HG03175 (cell line): ENCODE data around the gene SPIRE2.
"Not testable (repeated sequence)": the region's sequence is repeated elsewhere in the genome, so short reads cannot be mapped to it uniquely, and the experiment has no call there.

Experiments
- ATAC-seq: cut with Tn5 transposase; IDR thresholded peaks from one replicate; pipeline ENCODE4 v1.9.1; 2021; ENCODE audit warnings: mild to moderate bottlenecking, moderate library complexity; ENCODE audit not compliant: unreplicated experiment

The SPIRE2 gene

DNA sequence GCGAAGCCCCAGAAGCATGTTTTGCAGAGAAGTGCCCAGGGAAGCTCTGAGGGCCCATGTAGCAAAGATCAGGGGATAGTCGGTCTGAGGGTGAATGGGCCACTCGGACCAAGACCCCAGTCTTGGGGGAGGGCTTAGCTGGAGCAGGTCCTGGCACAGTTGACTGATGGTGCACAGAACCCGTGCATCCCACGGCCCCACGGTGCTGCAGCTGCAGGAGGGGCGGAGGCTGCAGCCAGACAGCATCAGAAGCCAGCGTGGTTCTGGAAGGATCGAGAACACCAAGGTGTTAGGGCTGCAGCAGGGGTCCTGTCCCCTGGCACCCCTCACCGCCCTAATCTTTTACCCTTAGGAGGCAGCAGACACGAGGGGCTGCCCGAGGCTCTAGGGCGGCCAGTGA is 83.9 kb downstream of the SPIRE2 start:
- no peak for ATAC-seq

DNA sequence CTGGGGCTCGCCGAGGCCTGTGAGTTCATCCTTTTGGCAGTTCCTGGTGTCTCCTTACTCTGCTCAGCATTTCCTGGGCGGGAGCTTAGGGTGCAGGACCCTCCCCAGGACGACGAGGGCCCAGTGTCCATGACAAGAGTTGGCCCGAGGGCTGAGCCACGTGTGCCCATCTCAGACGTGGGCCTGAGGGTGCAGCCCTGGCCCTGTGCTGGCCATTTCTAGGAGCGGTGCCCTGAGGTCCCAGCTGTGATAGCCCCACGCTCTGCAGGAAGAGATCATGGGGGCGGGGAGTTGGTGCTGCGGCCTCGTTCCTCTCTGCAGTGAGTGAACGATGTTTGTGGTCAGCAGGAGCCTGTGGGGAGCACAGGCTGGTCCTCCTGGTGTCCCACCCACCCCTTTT is 84.4 kb downstream of the SPIRE2 start:
- no peak for ATAC-seq

DNA sequence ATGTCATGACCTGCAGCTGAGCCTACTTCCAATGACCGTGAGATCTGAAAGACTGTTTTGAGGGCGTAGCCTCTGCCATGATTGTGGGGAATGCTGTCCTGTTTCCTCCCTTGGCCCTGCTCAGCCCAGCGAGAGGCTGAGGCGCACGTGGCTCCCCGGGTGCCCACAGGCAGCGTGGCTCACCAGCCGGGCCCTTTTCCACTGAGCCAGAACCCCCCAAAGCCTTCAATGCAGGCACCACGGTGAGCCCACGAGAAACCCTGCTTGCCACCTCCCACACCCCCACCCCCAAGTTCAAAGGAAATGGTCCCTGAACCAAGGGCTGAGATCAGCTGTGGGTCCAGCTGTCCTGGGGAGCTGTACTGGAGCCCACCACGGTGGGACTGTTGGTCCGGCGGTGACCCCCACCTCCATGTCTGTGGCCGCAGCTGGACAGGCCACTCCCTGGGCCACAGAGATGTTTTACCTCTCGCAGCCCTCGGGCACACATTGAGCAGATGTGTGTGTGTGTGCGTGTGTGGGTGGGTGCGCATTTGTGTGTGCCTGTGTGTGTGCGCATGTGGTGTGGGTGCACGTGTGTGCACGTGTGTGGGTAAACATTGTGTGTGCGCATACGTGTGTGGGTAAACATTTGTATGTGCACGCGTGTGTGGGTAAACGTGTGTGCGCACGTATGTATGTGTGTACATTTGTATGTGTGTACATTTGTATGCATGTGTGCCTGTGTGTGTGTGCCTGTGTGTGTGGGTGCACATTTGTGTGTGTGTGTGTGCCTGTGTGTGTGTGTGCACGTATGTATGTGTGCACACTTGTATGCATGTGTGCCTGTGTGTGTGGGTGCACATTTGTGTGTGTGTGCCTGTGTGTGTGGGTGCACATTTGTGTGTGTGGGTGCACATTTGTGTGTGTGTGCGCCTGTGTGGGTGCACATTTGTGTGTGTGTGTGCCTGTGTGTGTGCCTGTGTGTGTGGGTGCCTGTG is 85.4 kb downstream of the SPIRE2 start:
- no peak for ATAC-seq

DNA sequence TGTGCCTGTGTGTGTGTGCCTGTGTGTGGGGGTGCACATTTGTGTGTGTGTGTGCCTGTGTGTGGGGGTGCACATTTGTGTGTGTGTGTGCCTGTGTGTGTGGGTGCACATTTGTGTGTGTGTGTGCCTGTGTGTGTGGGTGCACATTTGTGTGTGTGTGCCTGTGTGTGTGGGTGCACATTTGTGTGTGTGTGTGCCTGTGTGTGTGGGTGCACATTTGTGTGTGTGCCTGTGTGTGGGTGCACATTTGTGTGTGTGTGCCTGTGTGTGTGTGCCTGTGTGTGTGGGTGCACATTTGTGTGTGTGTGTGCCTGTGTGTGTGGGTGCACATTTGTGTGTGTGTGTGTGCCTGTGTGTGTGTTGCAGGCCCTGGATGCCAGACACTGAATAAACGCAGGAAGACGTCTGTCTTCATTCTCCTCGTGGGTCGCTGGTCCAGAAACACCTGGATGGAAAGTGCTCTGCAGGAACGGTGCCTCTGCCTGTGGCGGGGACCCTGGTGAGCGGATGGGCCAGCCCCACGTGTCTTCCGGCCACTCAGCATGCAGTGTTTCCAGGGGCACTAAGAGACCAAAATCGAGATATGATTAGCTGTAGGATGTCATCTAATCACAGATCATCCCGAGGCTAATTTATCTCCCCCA is 86.5 kb downstream of the SPIRE2 start:
- ATAC-seq: not testable (repeated sequence)

DNA sequence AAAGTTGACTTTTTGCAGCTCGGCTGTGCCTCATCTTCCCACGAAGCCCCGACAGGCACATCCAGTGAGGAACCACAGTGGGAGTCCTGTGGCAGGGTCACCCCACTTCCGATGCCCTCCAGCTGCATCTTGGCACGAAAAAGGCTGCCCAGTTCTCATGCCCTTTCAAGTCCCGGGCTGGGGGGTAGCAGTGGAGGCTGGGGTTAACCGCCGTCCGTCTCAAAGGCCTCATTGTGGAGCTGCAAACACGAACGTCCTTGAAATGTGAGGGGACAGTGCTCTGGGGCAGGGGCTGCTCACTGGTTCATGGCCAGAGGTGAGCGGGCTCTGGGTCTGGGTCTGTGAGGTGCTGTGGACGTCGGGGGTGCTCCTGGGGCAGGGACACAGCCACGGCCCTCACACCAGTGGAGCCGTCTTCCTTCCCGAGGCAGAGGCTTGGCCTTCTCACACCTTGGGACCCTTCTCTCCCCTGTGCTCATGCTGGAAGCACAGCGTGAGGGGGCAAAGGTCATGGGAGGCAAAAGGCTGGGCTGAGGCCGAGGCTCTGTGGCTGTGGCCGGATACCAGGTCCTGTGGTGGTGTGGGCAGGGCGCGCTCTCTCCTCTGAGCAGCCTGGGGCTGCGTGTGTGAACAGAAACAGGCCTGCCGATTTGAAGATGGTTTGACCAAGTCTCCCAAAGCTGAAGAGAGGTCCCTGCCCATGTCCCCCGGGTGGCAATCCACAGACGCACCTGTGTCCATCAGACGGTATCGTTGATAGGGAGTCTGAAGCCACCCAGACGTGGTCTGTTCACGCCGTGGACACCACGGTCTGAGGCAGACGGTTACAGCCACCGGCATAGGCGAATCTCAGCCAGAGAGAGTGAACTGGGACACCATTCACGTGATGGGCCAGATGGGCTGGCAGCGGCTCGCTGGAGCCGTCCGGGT is 87.3 kb downstream of the SPIRE2 start:
- no peak for ATAC-seq

DNA sequence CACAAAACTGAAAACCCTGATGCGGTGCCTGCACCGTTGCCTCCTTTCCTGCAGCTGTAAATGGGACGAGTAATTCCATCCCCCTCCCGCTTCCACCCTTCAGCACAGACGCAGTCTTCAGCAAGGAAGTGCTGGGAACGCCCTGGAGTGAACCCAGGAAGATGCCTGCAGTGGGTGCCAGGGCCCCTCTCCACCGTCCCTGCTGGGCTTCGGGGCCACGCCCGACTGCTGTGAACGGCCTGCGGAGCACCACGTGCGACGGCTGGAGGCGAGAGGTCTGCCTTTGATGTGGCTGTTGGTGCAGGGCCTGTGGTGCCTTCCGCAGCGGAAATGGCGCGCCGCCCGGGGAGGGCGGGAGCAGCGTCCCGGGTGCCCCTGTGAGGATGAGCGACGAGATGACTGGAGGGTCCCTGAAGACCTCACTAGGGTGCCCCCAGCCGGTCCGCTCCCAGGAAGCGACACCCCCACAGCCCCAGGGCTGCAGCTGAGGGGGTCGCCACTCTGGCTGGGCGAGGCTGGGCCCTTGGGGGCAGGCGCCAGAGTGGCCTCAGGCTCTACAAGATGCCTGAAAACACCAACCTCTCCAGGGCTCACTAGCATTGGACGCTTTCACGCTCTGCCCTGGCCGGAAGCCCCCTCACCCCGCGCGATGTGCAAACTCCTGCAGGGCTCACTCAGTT is 89.6 kb downstream of the SPIRE2 start:
- peak; percentile 81 for ATAC-seq

DNA sequence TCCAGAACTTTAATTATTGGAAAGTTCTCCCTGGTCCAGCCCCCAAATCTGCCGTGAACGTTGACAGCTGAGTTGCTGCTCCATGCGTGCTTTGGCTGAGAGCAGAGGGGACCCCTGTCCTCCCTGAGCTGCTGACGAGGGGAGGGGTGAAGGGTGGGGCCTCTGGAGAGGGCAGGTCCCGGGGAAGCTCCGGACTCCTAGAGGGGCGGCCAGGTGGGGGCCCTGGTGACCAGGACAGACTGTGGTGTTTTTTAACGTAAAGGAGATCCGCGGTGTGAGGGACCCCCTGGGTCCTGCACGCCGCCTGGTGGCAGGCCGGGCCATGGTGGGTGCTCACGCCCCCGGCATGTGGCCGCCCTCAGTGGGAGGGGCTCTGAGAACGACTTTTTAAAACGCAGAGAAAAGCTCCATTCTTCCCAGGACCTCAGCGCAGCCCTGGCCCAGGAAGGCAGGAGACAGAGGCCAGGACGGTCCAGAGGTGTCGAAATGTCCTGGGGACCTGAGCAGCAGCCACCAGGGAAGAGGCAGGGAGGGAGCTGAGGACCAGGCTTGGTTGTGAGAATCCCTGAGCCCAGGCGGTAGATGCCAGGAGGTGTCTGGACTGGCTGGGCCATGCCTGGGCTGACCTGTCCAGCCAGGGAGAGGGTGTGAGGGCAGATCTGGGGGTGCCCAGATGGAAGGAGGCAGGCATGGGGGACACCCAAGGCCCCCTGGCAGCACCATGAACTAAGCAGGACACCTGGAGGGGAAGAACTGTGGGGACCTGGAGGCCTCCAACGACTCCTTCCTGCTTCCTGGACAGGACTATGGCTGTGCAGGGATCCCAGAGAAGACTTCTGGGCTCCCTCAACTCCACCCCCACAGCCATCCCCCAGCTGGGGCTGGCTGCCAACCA is 90.4 kb downstream of the SPIRE2 start, which contains the start of gene MC1R:
Gene MC1R, plus strand, starts transcription at position 410 of the 895 bp plus-strand sequence. Its CDS starts 397 bp downstream, at position 807.
- no peak for ATAC-seq

DNA sequence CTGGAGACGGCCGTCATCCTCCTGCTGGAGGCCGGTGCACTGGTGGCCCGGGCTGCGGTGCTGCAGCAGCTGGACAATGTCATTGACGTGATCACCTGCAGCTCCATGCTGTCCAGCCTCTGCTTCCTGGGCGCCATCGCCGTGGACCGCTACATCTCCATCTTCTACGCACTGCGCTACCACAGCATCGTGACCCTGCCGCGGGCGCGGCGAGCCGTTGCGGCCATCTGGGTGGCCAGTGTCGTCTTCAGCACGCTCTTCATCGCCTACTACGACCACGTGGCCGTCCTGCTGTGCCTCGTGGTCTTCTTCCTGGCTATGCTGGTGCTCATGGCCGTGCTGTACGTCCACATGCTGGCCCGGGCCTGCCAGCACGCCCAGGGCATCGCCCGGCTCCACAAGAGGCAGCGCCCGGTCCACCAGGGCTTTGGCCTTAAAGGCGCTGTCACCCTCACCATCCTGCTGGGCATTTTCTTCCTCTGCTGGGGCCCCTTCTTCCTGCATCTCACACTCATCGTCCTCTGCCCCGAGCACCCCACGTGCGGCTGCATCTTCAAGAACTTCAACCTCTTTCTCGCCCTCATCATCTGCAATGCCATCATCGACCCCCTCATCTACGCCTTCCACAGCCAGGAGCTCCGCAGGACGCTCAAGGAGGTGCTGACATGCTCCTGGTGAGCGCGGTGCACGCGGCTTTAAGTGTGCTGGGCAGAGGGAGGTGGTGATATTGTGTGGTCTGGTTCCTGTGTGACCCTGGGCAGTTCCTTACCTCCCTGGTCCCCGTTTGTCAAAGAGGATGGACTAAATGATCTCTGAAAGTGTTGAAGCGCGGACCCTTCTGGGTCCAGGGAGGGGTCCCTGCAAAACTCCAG is 91.5 kb downstream of the SPIRE2 start:
- no peak for ATAC-seq

DNA sequence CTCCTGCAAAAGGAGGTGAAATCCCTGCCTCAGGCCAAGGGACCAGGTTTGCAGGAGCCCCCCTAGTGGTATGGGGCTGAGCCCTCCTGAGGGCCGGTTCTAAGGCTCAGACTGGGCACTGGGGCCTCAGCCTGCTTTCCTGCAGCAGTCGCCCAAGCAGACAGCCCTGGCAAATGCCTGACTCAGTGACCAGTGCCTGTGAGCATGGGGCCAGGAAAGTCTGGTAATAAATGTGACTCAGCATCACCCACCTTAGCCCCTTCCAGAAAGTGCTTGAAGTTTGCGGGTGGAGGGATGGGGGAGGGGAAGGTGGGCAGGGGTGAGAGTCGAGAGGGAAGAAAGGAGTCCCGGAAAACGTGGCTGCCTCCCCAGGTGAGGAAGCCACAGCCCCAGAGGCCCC is 92.4 kb downstream of the SPIRE2 start:
- ATAC-seq: no peak
